Measurements from ENCODE around the gene SLC9A3.
A peak's percentile ranks its signal among the peaks of the same experiment; 100 is the strongest.

The SLC9A3 gene

DNA sequence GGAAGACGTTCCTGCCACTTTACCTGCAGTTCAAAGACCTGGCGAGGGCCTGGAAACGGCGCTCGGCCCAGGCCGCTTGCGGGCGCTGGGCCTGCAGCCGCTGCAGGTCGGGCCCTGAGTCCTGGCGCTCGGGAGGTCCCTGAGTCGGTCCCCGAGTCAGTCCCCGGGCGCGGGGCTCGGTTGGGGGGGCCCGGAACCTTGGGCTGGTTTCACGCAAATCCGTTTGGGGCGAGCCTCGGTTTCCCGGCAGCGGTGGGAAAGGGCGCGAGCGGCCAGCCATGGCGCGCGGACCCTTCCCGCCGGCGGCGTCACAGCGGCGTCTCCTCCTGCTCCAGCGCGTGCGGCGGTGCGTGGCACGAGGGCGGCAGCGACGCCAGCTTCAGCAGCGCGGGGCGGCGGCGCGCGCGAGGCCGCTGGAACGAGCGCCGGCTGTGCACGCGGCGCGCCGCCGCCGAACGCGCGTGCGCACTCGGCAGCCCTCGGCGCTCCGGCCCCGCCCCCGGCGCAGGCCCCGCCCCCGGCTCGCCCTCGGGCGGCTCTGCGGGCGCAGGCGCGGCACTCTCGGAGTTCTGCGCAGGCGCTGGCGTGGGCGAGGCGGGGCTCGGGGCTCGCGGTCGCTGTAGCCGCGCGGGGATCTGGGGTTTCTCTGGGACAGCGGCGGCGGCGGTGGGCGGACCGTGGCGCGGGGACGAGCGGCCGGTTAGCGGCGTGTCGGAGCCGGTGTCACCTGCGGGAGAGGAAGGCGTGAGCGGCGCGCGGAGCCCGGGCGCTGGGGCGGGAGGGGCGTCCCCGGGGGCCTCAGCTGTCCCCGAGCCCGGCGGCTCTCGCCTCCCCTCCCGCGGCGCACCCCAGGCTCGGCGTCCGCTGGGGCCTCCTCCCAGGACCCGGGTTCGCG, 51.3 kb downstream of the SLC9A3 start:
- DNase-seq = peak; percentile 97

- DNase-seq = peak; percentile 69
These were observed 52.1 kb downstream of the SLC9A3 start for GRCh38 chr5:472076-472655.

- DNase-seq = no peak
These were observed 52.5 kb downstream of the SLC9A3 start for GRCh38 chr5:471750-472058.

DNA sequence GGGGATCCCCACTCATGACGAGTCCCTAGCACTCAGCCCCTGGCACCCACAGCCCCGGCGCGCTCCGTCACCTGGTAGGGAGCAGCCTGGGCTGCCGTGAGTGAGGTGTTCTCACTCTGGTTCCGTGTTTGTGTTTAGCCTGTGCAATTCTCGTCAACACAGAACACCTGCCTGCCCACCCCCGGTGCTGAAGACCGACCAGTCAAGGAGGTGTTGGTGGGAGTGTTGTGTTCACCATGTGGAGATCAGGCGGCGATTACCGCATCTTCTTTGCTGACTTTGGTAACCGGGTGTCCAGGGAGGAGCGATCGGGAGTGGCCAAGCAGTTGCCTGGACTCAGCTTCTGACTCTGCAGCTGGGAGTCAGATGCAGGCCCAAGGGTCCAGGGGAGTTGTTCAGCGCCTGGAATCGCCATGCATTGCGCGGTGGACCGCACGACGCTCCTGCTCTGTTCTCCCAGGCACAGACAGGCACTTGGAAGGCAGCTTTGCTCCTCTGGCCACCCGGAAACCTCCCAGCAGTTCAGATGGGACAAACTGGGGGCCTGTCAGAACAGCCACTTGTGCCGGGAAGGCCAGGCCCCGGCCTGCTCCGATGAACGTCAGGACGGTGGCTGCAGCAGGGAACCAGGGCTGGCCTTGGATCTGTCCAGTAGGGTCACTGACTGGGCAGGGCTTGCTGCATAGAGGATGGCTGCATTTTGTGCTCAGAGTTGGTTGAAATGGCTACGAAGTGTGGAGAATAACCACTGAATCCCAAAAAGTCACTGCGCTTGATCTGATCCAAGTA, 53.1 kb downstream of the SLC9A3 start:
- no peak for DNase-seq

DNA sequence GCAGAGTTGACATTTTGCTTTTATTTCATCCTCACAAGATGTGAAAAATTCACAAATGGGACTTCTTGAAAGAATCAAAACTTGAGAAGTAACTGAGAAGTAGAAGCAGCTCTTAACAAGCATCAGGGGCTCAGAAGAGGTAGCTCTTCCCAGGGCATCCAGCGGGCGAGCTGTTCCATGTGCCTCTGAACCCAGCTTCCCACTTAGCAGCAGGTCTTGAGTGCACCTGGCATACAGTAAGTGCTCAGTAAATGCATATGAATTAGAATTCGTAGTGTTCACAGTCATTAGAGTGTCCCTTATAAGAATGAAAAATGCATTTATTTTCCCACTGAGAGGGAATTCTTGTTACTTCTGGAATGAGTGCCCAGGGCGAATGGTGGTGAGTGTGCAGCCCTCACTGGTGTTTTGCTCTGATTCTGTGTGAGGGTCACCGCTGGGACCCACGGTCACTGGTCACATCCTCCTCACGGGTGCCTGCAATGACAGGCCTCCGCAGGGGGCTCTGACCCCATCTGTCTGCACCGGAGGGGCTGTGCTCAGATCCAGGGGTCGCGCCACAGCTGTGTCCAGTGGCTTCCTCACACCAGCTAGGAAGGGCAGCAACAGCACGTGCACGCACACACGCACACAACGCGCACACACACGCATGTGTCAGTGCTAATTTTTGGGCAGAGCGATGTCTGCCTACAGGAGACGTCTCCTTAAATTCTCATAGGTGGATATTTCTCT, 54.3 kb downstream of the SLC9A3 start:
- peak; percentile 36 for DNase-seq

DNA sequence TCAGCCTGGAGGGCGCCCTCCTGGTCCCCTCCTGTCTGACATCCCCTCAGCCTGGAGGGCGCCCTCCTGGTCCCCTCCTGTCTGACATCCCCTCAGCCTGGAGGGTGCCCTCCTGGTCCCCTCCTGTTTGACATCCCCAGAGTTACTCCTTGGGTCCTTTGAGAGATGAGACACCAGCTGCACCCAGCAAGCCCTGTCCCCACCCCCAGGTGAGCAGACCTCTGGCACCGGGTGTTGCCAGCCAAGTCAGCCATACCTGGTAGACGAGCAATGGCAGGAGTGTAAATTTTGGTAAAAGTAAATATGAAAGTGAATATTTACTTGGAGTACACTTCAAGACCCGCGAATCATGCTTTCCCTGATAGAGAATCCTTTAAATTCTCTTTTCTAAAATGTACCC, 55.8 kb downstream of the SLC9A3 start:
- DNase-seq = no peak

GRCh38 chr5:466661-467310, 57.5 kb downstream of the SLC9A3 start:
- no peak for DNase-seq

GRCh38 chr5:465591-466403, 58.5 kb downstream of the SLC9A3 start:
- DNase-seq = no peak

- DNase-seq = no peak
These were observed 59.2 kb downstream of the SLC9A3 start for GRCh38 chr5:464843-465590.

GRCh38 chr5:464446-464842, 59.8 kb downstream of the SLC9A3 start:
- no peak for DNase-seq

GRCh38 chr5:463952-464351, 60.3 kb downstream of the SLC9A3 start:
- no peak for DNase-seq

DNA sequence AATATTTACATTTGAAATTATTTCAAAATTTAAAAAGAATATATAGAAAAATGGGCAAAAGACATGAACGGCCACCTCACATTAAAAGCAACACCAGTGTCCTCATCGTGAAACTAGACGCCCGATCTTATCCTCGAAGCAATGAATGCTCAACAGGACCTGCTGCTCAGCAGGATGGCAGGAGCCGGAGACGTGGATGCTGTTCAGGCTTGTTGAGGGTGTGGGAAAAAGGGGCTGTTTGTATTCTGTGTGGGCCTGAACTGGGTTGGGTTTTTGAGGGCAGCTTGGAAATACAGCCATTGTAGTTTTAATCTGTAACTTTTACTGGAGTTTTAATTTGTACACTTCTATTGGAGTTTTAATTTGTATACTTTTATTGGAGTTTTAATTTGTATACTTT, 60.9 kb downstream of the SLC9A3 start:
- no peak for DNase-seq

DNA sequence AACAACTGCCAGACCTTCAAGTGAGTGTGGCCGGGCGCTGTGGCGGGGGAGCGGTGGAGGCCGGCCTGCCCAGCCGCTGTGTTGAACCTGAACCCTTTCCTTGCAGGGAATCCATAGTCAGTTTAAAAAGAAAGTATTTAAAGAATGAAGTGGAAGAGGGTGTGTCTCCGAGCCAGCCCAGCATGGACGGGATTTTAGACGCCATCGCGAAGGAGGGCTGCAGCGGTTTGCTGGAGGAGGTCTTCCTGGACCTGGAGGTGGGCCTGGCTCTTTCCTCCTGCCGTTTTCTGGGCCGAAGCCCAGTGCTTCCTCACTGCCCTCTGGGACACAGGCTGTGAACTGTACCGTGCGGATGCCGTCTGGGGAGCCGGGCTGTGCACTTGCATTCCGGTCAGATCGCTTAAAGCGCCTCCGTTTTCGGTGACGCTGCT, 62.2 kb downstream of the SLC9A3 start:
- DNase-seq = no peak

DNA sequence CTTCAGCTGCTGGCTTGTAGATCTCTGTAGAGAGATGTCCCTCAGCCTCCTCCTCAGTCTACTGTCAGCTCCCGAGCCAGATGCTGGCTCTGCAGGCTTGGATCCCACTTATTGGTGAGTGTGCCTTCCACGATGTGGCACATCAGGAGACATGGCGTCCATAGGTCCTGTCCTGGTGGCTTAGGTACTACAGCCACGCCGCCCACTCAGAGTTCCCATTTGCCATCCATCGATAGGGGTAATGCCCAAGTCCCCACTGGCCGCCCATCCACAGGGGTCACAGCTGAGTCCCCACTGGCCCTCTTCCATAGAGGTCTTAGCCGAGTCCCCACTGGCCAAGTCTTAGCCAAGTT, 64.0 kb downstream of the SLC9A3 start:
- DNase-seq = no peak

DNA sequence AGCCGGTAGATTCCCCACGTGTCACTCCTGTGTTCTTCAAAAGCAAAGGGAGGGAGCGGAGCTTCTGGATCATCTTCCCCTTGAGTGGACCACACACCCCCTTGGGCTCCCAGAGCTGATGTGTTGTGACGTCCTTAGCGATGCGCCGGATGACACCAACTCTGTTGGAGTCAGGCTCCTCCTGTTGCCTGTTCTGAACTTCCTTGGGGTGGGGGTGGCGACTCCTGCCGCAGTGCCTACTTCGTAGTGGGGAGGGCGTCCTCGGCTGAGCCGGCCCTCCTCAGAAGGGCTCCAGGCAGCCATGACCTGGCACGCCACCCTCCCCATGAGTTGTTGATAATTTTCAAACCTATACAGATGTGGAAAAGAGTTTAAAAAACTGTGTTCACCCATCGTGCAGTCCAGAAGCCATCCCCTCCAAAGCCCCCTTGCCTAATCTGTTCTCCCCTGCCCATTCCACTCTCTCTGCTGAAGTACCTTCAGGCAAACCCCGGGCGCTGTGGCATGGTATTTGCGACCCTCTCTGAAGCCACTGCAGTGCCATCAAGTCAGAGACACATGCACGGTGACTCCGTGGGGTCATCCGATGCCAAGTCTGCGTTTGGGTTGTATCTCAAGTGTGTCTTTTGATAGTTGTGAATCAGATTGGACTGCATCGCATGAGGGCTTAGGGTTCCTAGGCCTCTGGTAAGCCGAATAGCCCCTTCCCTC, 64.5 kb downstream of the SLC9A3 start:
- no peak for DNase-seq

- DNase-seq = peak; percentile 66
These were observed 65.5 kb downstream of the SLC9A3 start for GRCh38 chr5:458547-459353.

DNA sequence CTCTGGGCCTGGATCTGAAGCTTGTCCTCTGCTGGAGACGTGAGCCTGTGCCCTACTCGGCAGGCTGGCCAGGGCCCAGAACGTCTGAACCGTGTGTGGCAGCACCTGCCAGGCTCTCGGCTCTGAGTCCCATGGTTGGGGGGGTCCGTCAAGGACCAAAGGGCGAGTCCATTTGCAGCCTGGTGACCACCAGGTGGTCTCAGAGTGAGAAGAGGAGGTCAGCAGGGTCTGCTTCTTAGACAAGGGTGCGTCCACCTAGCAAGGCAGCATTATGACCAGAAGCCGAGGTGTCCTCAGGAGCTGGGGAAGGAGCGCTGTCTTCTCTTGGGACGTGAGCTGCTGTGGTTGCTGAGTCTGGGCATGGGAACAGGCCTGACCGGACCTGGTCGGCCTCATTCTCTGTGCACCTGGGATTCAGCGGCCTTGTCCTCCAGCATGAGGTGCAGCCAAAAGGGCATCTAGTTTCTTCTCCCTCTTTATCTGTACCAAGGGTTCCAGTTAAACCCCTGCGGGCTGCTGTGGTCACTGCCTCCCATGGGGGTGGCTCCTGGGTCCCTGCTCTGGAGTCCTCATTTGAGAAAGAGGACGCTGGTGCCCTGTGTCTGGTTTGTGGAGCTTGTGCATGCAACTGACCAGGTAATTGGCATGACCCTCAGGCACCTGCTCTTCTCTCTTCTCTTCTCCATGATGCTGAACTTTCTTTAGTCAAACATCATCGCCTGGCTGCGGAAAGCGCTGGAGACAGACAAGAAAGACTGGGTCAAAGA, 66.9 kb downstream of the SLC9A3 start:
- DNase-seq = no peak

- DNase-seq = no peak
These were observed 67.7 kb downstream of the SLC9A3 start for GRCh38 chr5:456351-457194.

All from DMS53 (cell line).